Body of pancreas (tissue), 4 donors: ENCODE results near the gene BHLHE40.

ENCODE experiments used
- CTCF ChIP-seq, 7 experiments: fragments of 450-650 bp in 4 of 7; fragments of 200-600 bp in 3 of 7; sonication (generic) in 3 of 7; IDR thresholded peaks; one replicate each; pipeline ENCODE4 v1.5.1; 2016 to 2019; ENCODE audit warnings: antibody characterized with exemption in 7 of 7
- POLR2A ChIP-seq, 3 donors: fragments of 450-650 bp; IDR thresholded peaks; one replicate each; pipeline ENCODE4 v1.6.1; 2016; ENCODE audit warnings: antibody characterized with exemption in 3 of 3, mild to moderate bottlenecking in 2 of 3

GRCh38 chr3:4986175-4986781 lies 7.0 kb downstream of the BHLHE40 start:
- no peak for TF ChIP-seq POLR2A (IDR thresholded peaks at IDR 0.05)
- no peak for TF ChIP-seq CTCF (IDR thresholded peaks at IDR 0.05)
